Measurements from ENCODE around the gene TSPAN18. TPM values are rescaled to one million over a fixed set of nuclear protein-coding genes. Genes with fewer than 3 reads are reported as not detected.

Gene TSPAN18
- total and polyA plus RNA-seq, 2 donors from 2014 or later: 13.8 to 38.1 TPM

GRCh38 chr11:44872556-44872955 lies 145.8 kb downstream of the TSPAN18 start:
- no peak for TF ChIP-seq CTCF (IDR thresholded peaks at IDR 0.05; ENCODE audit: borderline replicate concordance, extremely low read depth, insufficient read depth)
- intact Hi-C loops (cut with DNase I): no loop called here

GRCh38 chr11:44873537-44873936 lies 146.8 kb downstream of the TSPAN18 start:
- H3K4me3 ChIP-seq (ENCODE audit: low read length in 3 of 3): no peak overlapping the region
- FAIRE-seq (no peak), DNase-seq (no peak)
- intact Hi-C loops (cut with DNase I): no loop called here
- H3K9ac ChIP-seq (ENCODE audit: low read length in 3 of 3): no peak overlapping the region
- H3K4me1 ChIP-seq (ENCODE audit: control insufficient read depth in 2 of 3, insufficient read depth in 2 of 3, low read depth in 1 of 3, low read length in 3 of 3): peaks cover 0 to 3% (median 0%) of the 10 kb centered on the region in 3 donors
- H3K36me3 ChIP-seq (ENCODE audit: control insufficient read depth in 2 of 3, insufficient read depth in 3 of 3, low read length in 3 of 3): no peaks in the 10 kb centered on the region
- H3K27ac ChIP-seq (ENCODE audit: low read depth in 2 of 2, low read length in 2 of 2): no peak overlapping the region
- TF ChIP-seq CTCF (IDR thresholded peaks at IDR 0.05; ENCODE audit: borderline replicate concordance, extremely low read depth, insufficient read depth): no peak
- no peaks in the 10 kb centered on the region for H3K9me3 ChIP-seq (ENCODE audit: control insufficient read depth in 2 of 3, insufficient read depth in 1 of 3, low read length in 3 of 3)
- no peaks in the 10 kb centered on the region for H3K27me3 ChIP-seq (ENCODE audit: control insufficient read depth, insufficient read depth, low read length)

More at GRCh38 chr11:44872556-44872955, 145.8 kb downstream of the TSPAN18 start:
- Histone ChIP-seq H3K4me1 (ENCODE audit: control insufficient read depth in 2 of 3, insufficient read depth in 2 of 3, low read depth in 1 of 3, low read length in 3 of 3) (no peaks in the 10 kb centered on the region), H3K4me3 (ENCODE audit: low read length in 3 of 3) (no peak overlapping the region), H3K27me3 (ENCODE audit: control insufficient read depth, insufficient read depth, low read length) (no peaks in the 10 kb centered on the region), H3K36me3 (ENCODE audit: control insufficient read depth in 2 of 3, insufficient read depth in 3 of 3, low read length in 3 of 3) (no peaks in the 10 kb centered on the region), H3K27ac (ENCODE audit: low read depth in 2 of 2, low read length in 2 of 2) (no peak overlapping the region), H3K9me3 (ENCODE audit: control insufficient read depth in 2 of 3, insufficient read depth in 1 of 3, low read length in 3 of 3) (no peaks in the 10 kb centered on the region), H3K9ac (ENCODE audit: low read length in 3 of 3) (no peak overlapping the region)
- FAIRE-seq (no peak), DNase-seq (no peak)

GRCh38 chr11:44874284-44874683 lies 147.5 kb downstream of the TSPAN18 start:
- DNase-seq: no peak
- intact Hi-C loops (cut with DNase I): no loop called here
- Histone ChIP-seq H3K9ac (ENCODE audit: low read length in 3 of 3) (no peak overlapping the region), H3K4me1 (ENCODE audit: control insufficient read depth in 2 of 3, insufficient read depth in 2 of 3, low read depth in 1 of 3, low read length in 3 of 3) (peaks cover 0 to 3% (median 0%) of the 10 kb centered on the region in 3 donors), H3K4me3 (ENCODE audit: low read length in 3 of 3) (no peak overlapping the region), H3K27ac (ENCODE audit: low read depth in 2 of 2, low read length in 2 of 2) (no peak overlapping the region), H3K36me3 (ENCODE audit: control insufficient read depth in 2 of 3, insufficient read depth in 3 of 3, low read length in 3 of 3) (no peaks in the 10 kb centered on the region), H3K9me3 (ENCODE audit: control insufficient read depth in 2 of 3, insufficient read depth in 1 of 3, low read length in 3 of 3) (no peaks in the 10 kb centered on the region), H3K27me3 (ENCODE audit: control insufficient read depth, insufficient read depth, low read length) (no peaks in the 10 kb centered on the region)
- no peak for FAIRE-seq
- TF ChIP-seq CTCF (IDR thresholded peaks at IDR 0.05; ENCODE audit: borderline replicate concordance, extremely low read depth, insufficient read depth): no peak

GRCh38 chr11:44875037-44875436 lies 148.3 kb downstream of the TSPAN18 start:
- Histone ChIP-seq H3K4me3 (ENCODE audit: low read length in 3 of 3) (no peak overlapping the region), H3K4me1 (ENCODE audit: control insufficient read depth in 2 of 3, insufficient read depth in 2 of 3, low read depth in 1 of 3, low read length in 3 of 3) (peaks cover 0 to 3% (median 0%) of the 10 kb centered on the region in 3 donors), H3K27me3 (ENCODE audit: control insufficient read depth, insufficient read depth, low read length) (no peaks in the 10 kb centered on the region), H3K27ac (ENCODE audit: low read depth in 2 of 2, low read length in 2 of 2) (no peak overlapping the region), H3K36me3 (ENCODE audit: control insufficient read depth in 2 of 3, insufficient read depth in 3 of 3, low read length in 3 of 3) (no peaks in the 10 kb centered on the region), H3K9ac (ENCODE audit: low read length in 3 of 3) (no peak overlapping the region), H3K9me3 (ENCODE audit: control insufficient read depth in 2 of 3, insufficient read depth in 1 of 3, low read length in 3 of 3) (no peaks in the 10 kb centered on the region)
- no peak for TF ChIP-seq CTCF (IDR thresholded peaks at IDR 0.05; ENCODE audit: borderline replicate concordance, extremely low read depth, insufficient read depth)
- DNase-seq (no peak), FAIRE-seq (no peak)
- intact Hi-C loops (cut with DNase I): no loop called here
